Prostate gland (tissue), 2 donors: Measurements from ENCODE around the gene SPRR1B. TPM values are rescaled to one million over a fixed set of nuclear protein-coding genes. Genes with fewer than 3 reads are reported as not detected.

Experiments
- DNase-seq: peaks from one replicate; pipeline ENCODE4 v3.0.0-alpha.2; 2019; ENCODE audit warnings: low spot score
- H3K27ac ChIP-seq, 2 donors: fragments of 200-600 bp; sonication (generic); 2 replicates each; pipeline ENCODE4 v1.5.1; 2017 to 2019
- H3K27me3 ChIP-seq: fragments of 200-600 bp; sonication (generic); replicated peaks from 2 replicates; pipeline ENCODE4 v1.5.1; 2019; ENCODE audit not compliant: insufficient read depth
- H3K36me3 ChIP-seq, 2 donors: fragments of 200-600 bp; sonication (generic); 1 replicate in 1 of 2; 2 replicates in 1 of 2; pipeline versions ENCODE4 v1.5.1 to v1.8.1; 2017 to 2019
- H3K4me1 ChIP-seq: fragments of 200-600 bp; sonication (generic); replicated peaks from 2 replicates; pipeline ENCODE4 v1.5.1; 2019
- H3K4me3 ChIP-seq, 2 donors: fragments of 200-600 bp; sonication (generic); 2 replicates each; pipeline ENCODE4 v1.5.1; 2017 to 2019
- H3K9me3 ChIP-seq: fragments of 200-600 bp; sonication (generic); 2 replicates; pipeline ENCODE4 v1.5.1; 2017
- CTCF ChIP-seq, 4 experiments: fragments of 200-600 bp in 2 of 4; fragments of 450-650 bp in 2 of 4; sonication (generic) in 2 of 4; IDR thresholded peaks; 1 replicate in 3 of 4; 2 replicates in 1 of 4; pipeline ENCODE4 v1.5.1; 2016 to 2019; ENCODE audit warnings: antibody characterized with exemption in 4 of 4, mild to moderate bottlenecking in 2 of 4, moderate library complexity in 2 of 4
- POLR2A ChIP-seq: fragments of 450-650 bp; IDR thresholded peaks from one replicate; pipeline ENCODE4 v1.6.1; 2016; ENCODE audit warnings: antibody characterized with exemption, mild to moderate bottlenecking
- POLR2AphosphoS5 ChIP-seq: sonication (generic); formaldehyde crosslinking; IDR thresholded peaks from one replicate; pipeline ENCODE4 v1.6.1; 2017; ENCODE audit warnings: antibody characterized with exemption
- WGBS: methylation state at CpG from one replicate; pipeline ENCODE4 v1.1.5; 2018; 5-methylcytosine and 5-hydroxymethylcytosine counted together
- intact Hi-C: fragments of 100-400 bp; cut with DNase I; formaldehyde crosslinking; loops from one replicate; pipeline ENCODE4 v1.14.2; 2022
- total RNA-seq, 2 donors: library from RNA; depleted of rRNA; stranded (reverse); fragments of >200 nt; gene quantifications; one replicate each; pipeline ENCODE4 v1.1.0, GENCODE V29; 2016

SPRR1B gene
- total RNA-seq, 2 donors from 2014 or later, result not detected

- H3K27ac ChIP-seq, result no peak overlapping the region
- H3K4me3 ChIP-seq, result no peak overlapping the region
- no peaks in the 10 kb centered on the region for H3K27me3 ChIP-seq
- H3K9me3 ChIP-seq, result no peaks in the 10 kb centered on the region
- intact Hi-C loops, result no loop called here
- TF ChIP-seq POLR2A (no peak), CTCF (IDR thresholded peaks at IDR 0.05) (no peak), POLR2AphosphoS5 (no peak)
- WGBS, result 84% methylated on average over 7 of the region's 7 CpGs
- H3K4me1 ChIP-seq, result no peaks in the 10 kb centered on the region
- DNase-seq, result no peak
- H3K36me3 ChIP-seq, result no peaks in the 10 kb centered on the region
Observed at GRCh38 chr1:153023109-153023508, 7.9 kb upstream of the SPRR1B start.

GRCh38 chr1:153024413-153024812 is 6.6 kb upstream of the SPRR1B start:
- TF ChIP-seq CTCF (IDR thresholded peaks at IDR 0.05), result no peak
- TF ChIP-seq POLR2AphosphoS5, result no peak
- TF ChIP-seq POLR2A, result no peak
- no peaks in the 10 kb centered on the region for H3K4me1 ChIP-seq
- H3K4me3 ChIP-seq, result no peak overlapping the region
- intact Hi-C loops, result no loop called here
- H3K36me3 ChIP-seq, result no peaks in the 10 kb centered on the region
- WGBS, result 95% methylated on average over 1 of the region's 1 CpG
- DNase-seq, result no peak
- H3K27ac ChIP-seq, result no peak overlapping the region
- no peaks in the 10 kb centered on the region for H3K9me3 ChIP-seq
- H3K27me3 ChIP-seq, result no peaks in the 10 kb centered on the region

GRCh38 chr1:153025797-153026196 is 5.2 kb upstream of the SPRR1B start:
- no peaks in the 10 kb centered on the region for H3K27me3 ChIP-seq
- H3K27ac ChIP-seq, result no peak overlapping the region
- H3K36me3 ChIP-seq, result no peaks in the 10 kb centered on the region
- no peaks in the 10 kb centered on the region for H3K9me3 ChIP-seq
- TF ChIP-seq POLR2A, result no peak
- intact Hi-C loops, result no loop called here
- no peak for DNase-seq
- no peaks in the 10 kb centered on the region for H3K4me1 ChIP-seq
- 50% methylated on average over 1 of the region's 1 CpG for WGBS
- H3K4me3 ChIP-seq, result no peak overlapping the region

- TF ChIP-seq POLR2AphosphoS5 (no peak), POLR2A (no peak), CTCF (IDR thresholded peaks at IDR 0.05) (no peak)
- Histone ChIP-seq H3K27ac (no peak overlapping the region), H3K27me3 (no peaks in the 10 kb centered on the region), H3K4me3 (no peak overlapping the region), H3K36me3 (no peaks in the 10 kb centered on the region), H3K9me3 (no peaks in the 10 kb centered on the region), H3K4me1 (no peaks in the 10 kb centered on the region)
- intact Hi-C loops, result no loop called here
- no peak for DNase-seq
- WGBS, result 76% methylated on average over 1 of the region's 1 CpG
Observed at GRCh38 chr1:153028766-153029165, 2.2 kb upstream of the SPRR1B start.

GRCh38 chr1:153032073-153032472 is 1.1 kb downstream of the SPRR1B start:
- no peak for DNase-seq
- intact Hi-C loops, result no loop called here

More at GRCh38 chr1:153032073-153032472, 1.1 kb downstream of the SPRR1B start:
- Histone ChIP-seq H3K36me3 (no peaks in the 10 kb centered on the region), H3K4me1 (no peaks in the 10 kb centered on the region), H3K9me3 (no peaks in the 10 kb centered on the region), H3K27me3 (no peaks in the 10 kb centered on the region), H3K27ac (no peak overlapping the region), H3K4me3 (no peak overlapping the region)
- TF ChIP-seq POLR2A (no peak), CTCF (IDR thresholded peaks at IDR 0.05) (no peak)
